ENCODE results near the gene CACNA2D3.

DNA sequence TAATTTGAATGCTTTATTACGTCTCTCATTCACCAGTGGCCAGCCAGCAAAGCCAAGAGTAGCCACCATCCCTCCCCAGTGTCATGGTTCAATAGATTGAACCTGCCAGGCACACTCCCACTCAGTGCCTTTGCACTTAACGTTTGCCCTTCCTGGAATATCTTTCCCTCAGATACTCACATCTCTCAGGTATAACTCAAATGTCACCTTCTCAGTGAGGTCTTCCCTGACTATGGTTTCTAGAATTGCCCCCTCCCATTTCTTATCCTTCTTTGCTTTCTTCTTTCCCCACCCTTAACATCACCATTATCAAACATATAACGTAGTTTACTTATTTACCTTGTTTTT is 511.7 kb downstream of the CACNA2D3 start:
- TF ChIP-seq EZH2phosphoT487 (IDR thresholded peaks at IDR 0.05; ENCODE audit: insufficient read depth, low read depth) (no peak), EZH2 (IDR thresholded peaks at IDR 0.05; ENCODE audit: insufficient read depth, poor library complexity, severe bottlenecking) (no peak)
